GM12878 (cell line): ENCODE measurements around the gene UQCRQ. TPM values are rescaled to one million over a fixed set of nuclear protein-coding genes. Genes with fewer than 3 reads are reported as not detected.

Source experiments
- ATAC-seq: fragments of 200-7000 bp; cut with Tn5 transposase; 3 replicates; pipeline ENCODE4 v1.9.1; 2020; ENCODE audit warnings: mild to moderate bottlenecking, moderate library complexity
- BruUV-seq: library from RNA; stranded (reverse); fragments of 400-500 nt; replicated peaks from 2 replicates; lab custom pipeline; 2021; lab: Mats Ljungman, UMichigan
- CTCF ChIA-PET: fragments of 300-600 bp; sonication (Branson Sonifier 250); formaldehyde crosslinking; extraction: SDS; loops from one replicate; lab custom pipeline; 2021; ENCODE audit warnings: inconsistent platforms; lab: Yijun Ruan, JAX
- POLR2A ChIA-PET: fragments of 350-600 bp; formaldehyde crosslinking; extraction: SDS; loops from one replicate; lab custom pipeline; 2021; ENCODE audit warnings: inconsistent platforms; lab: Charles Lee
- RAD21 ChIA-PET: fragments of 300-600 bp; sonication (Branson Sonifier 250); formaldehyde crosslinking; loops from one replicate; lab custom pipeline; 2023; ENCODE audit warnings: antibody characterized with exemption; ENCODE audit not compliant: unreplicated experiment; lab: Charles Lee
- SMC1A ChIA-PET: fragments of 300-600 bp; sonication (Branson Sonifier 250); formaldehyde crosslinking; loops from one replicate; lab custom pipeline; 2023; ENCODE audit not compliant: unreplicated experiment, uncharacterized antibody; lab: Charles Lee
- DNase-seq: peaks from one replicate; pipeline ENCODE4 v3.0.0-alpha.2; 2011; ENCODE audit warnings: low read depth, low spot score
- FAIRE-seq: peaks from 3 replicates; lab custom pipeline; 2011; peaks lifted over from hg19 to GRCh38; lab: Jason Lieb, UNC
- H2AFZ ChIP-seq: 2 replicates; pipeline ENCODE4 v1.6.0; 2011; ENCODE audit warnings: low read depth, low read length, control low read depth; ENCODE audit not compliant: control insufficient read depth
- H3K27ac ChIP-seq: 2 replicates; pipeline ENCODE4 v1.5.1; 2011; ENCODE audit warnings: control low read depth; ENCODE audit not compliant: control insufficient read depth, insufficient read depth
- H3K27me3 ChIP-seq, 2 experiments: replicated peaks in 1 of 2; 2 replicates each; pipeline versions ENCODE4 v1.6.0 to v1.6.1; 2011; ENCODE audit warnings: low read length in 1 of 2; ENCODE audit not compliant: control insufficient read depth in 2 of 2, insufficient read depth in 2 of 2
- H3K36me3 ChIP-seq, 2 experiments: 2 replicates each; pipeline ENCODE4 v1.5.1; 2011; ENCODE audit warnings: low read length in 1 of 2; ENCODE audit not compliant: control insufficient read depth in 2 of 2, insufficient read depth in 2 of 2
- H3K4me1 ChIP-seq: 2 replicates; pipeline ENCODE4 v1.6.1; 2011; ENCODE audit warnings: mild to moderate bottlenecking, low read length, moderate library complexity, mixed read lengths; ENCODE audit not compliant: control insufficient read depth, insufficient read depth
- H3K4me2 ChIP-seq: 2 replicates; pipeline ENCODE4 v1.6.0; 2011; ENCODE audit warnings: control low read depth; ENCODE audit not compliant: control insufficient read depth, insufficient read depth
- H3K4me3 ChIP-seq: fragments of 200-600 bp; sonication (generic); 2 replicates; pipeline ENCODE4 v1.5.1; 2016
- H3K79me2 ChIP-seq: 2 replicates; pipeline ENCODE4 v1.6.0; 2011; ENCODE audit warnings: low read length; ENCODE audit not compliant: control insufficient read depth, insufficient read depth
- H3K9ac ChIP-seq: 2 replicates; pipeline ENCODE4 v1.8.0; 2011; ENCODE audit warnings: low read length, control low read depth, mixed read lengths; ENCODE audit not compliant: control insufficient read depth, insufficient read depth
- H3K9me3 ChIP-seq: replicated peaks from 3 replicates; pipeline ENCODE4 v1.5.1; 2011; ENCODE audit warnings: mild to moderate bottlenecking, low read length; ENCODE audit not compliant: control insufficient read depth, insufficient read depth
- H4K20me1 ChIP-seq: 2 replicates; pipeline ENCODE4 v1.6.0; 2011; ENCODE audit not compliant: control insufficient read depth, insufficient read depth
- CBFB ChIP-seq: IDR thresholded peaks from 2 replicates; pipeline ENCODE4 v1.6.1; 2016; ENCODE audit warnings: antibody characterized with exemption, low read depth
- E4F1 ChIP-seq: fragments of 450-650 bp; IDR thresholded peaks from 2 replicates; pipeline ENCODE4 v1.6.1; 2018; ENCODE audit warnings: borderline replicate concordance, mild to moderate bottlenecking; ENCODE audit not compliant: partially characterized antibody
- HDAC6 ChIP-seq: fragments of 200-600 bp; sonication (generic); IDR thresholded peaks from one replicate; pipeline ENCODE4 v1.8.0; 2017; ENCODE audit warnings: antibody characterized with exemption; ENCODE audit not compliant: unreplicated experiment
- IKZF1 ChIP-seq: fragments of 450-650 bp; conservative IDR thresholded peaks from 2 replicates; pipeline ENCODE4 v1.6.1; 2017; ENCODE audit warnings: antibody characterized with exemption, mild to moderate bottlenecking
- LARP7 ChIP-seq: fragments of 450-650 bp; IDR thresholded peaks from 2 replicates; pipeline ENCODE4 v1.6.1; 2017; ENCODE audit warnings: mild to moderate bottlenecking
- NFIC ChIP-seq: IDR thresholded peaks from 2 replicates; pipeline ENCODE4 v1.6.1; 2012; ENCODE audit warnings: low read depth, mild to moderate bottlenecking, inconsistent platforms, low read length, moderate library complexity
- NFYA ChIP-seq: IDR thresholded peaks from 2 replicates; pipeline ENCODE4 v1.6.1; 2011; ENCODE audit warnings: low read depth, mild to moderate bottlenecking, low read length, improper control_type of control experiment, borderline replicate concordance
- POU2F2 ChIP-seq: IDR thresholded peaks from 3 replicates; pipeline ENCODE4 v1.6.1; 2011; ENCODE audit warnings: low read depth, mild to moderate bottlenecking, low read length, borderline replicate concordance
- RAD51 ChIP-seq: fragments of 450-650 bp; IDR thresholded peaks from 2 replicates; pipeline ENCODE4 v1.6.1; 2016; ENCODE audit warnings: moderate library complexity, mild to moderate bottlenecking, inconsistent platforms
- SKIL ChIP-seq: fragments of 450-650 bp; IDR thresholded peaks from 2 replicates; pipeline ENCODE4 v1.6.1; 2017; ENCODE audit warnings: mild to moderate bottlenecking, low read depth, inconsistent platforms; ENCODE audit not compliant: poor library complexity, severe bottlenecking
- SPI1 ChIP-seq: IDR thresholded peaks from 2 replicates; pipeline ENCODE4 v1.6.1; 2011; ENCODE audit warnings: low read depth, mild to moderate bottlenecking, low read length, moderate library complexity, borderline replicate concordance; ENCODE audit not compliant: insufficient read depth
- USF2 ChIP-seq: IDR thresholded peaks from 2 replicates; pipeline ENCODE4 v1.6.1; 2011; ENCODE audit warnings: low read depth, low read length, improper control_type of control experiment, borderline replicate concordance
- WGBS: methylation state at CpG from one replicate; pipeline ENCODE4 v1.1.6; 2016; ENCODE audit warnings: low lambda C conversion rate; ENCODE audit not compliant: insufficient replicate concordance, insufficient coverage; ENCODE audit errors: missing lambda C conversion rate; 5-methylcytosine and 5-hydroxymethylcytosine counted together
- in situ Hi-C: fragments of 300-500 bp; cut with MboI; formaldehyde crosslinking; loops from 9 replicates; pipeline ENCODE4 v1.14.3; 2018; ENCODE audit warnings: mixed read lengths
- intact Hi-C: fragments of 100-400 bp; cut with micrococcal nuclease; formaldehyde crosslinking; loops from one replicate; pipeline ENCODE4 v1.14.2; 2022; ENCODE audit not compliant: unreplicated experiment
- polyA plus RNA-seq, 11 experiments: library from polyadenylated mRNA; depleted of rRNA in 4 of 11; unstranded in 6 of 11; stranded (reverse) in 5 of 11; fragments of >200 nt; fragmentation: Nextera tagmentation in 4 of 11; fragmentation: Illumina TruSeq in 1 of 11; extraction: Ambion mirVana in 4 of 11; extraction: Trizol in 1 of 11; gene quantifications; 1 replicate in 1 of 11; 2 replicates in 10 of 11; pipeline versions ENCODE4 v1.2.1 to v1.2.3, GENCODE V29; 2011 to 2016; ENCODE audit warnings: inconsistent platforms in 2 of 11, missing spikeins in 2 of 11, low read depth in 1 of 11
- total RNA-seq, 4 experiments: library from RNA; depleted of rRNA in 3 of 4; stranded (reverse); fragments of >200 nt in 3 of 4; fragmentation: Illumina TruSeq in 1 of 4; extraction: Trizol in 1 of 4; gene quantifications; 2 replicates each; pipeline versions ENCODE4 v1.2.1 to v1.2.3, GENCODE V29; 2013 to 2021

The UQCRQ gene
- total and polyA plus RNA-seq, 10 of the 15 experiments (the other 5 are each of a cell fraction or from before 2014, with no cell fraction given): 121 to 1,579 (median 408) TPM

- intact Hi-C loops: no loop called here
- ChIA-PET POLR2A (no interaction called here), CTCF (no interaction called here), SMC1A (no interaction called here), RAD21 (no interaction called here)
- H3K79me2 ChIP-seq: no peaks in the 10 kb centered on the region; the same call in 1 of the 2 replicates
- no peaks in the 10 kb centered on the region for H3K4me1 ChIP-seq
- BruUV-seq: no TSS peak
- H3K9me3 ChIP-seq: no peaks in the 10 kb centered on the region
- H3K27ac ChIP-seq: no peak overlapping the region
- no peak overlapping the region for H2AFZ ChIP-seq
- H3K36me3 ChIP-seq: peaks cover 2 to 8% of the 10 kb centered on the region in 2 experiments
- no peaks in the 10 kb centered on the region for H3K27me3 ChIP-seq
- DNase-seq (no peak), FAIRE-seq (no peak), ATAC-seq (no peak)
- no peak overlapping the region for H3K9ac ChIP-seq
- in situ Hi-C loops: no loop called here
- TF ChIP-seq NFYA (no peak), CBFB (no peak)
- 96% methylated on average over 3 of the region's 3 CpGs for WGBS
- no peak overlapping the region for H3K4me2 ChIP-seq
- no peaks in the 10 kb centered on the region for H4K20me1 ChIP-seq
- no peak overlapping the region for H3K4me3 ChIP-seq
These were observed 35.3 kb downstream of the UQCRQ start for GRCh38 chr5:132901730-132902129.

GRCh38 chr5:132905938-132906337 lies 39.5 kb downstream of the UQCRQ start:
- FAIRE-seq (no peak), ATAC-seq (no peak), DNase-seq (no peak)
- Histone ChIP-seq H3K4me3 (no peak overlapping the region), H3K27ac (no peak overlapping the region), H3K9ac (no peak overlapping the region), H3K36me3 (peaks cover 0 to 3% of the 10 kb centered on the region in 2 experiments; a peak in 2 of 4 replicates), H3K4me1 (no peaks in the 10 kb centered on the region), H2AFZ (no peak overlapping the region), H3K9me3 (no peaks in the 10 kb centered on the region), H4K20me1 (no peaks in the 10 kb centered on the region), H3K27me3 (no peaks in the 10 kb centered on the region), H3K4me2 (no peak overlapping the region), H3K79me2 (no peaks in the 10 kb centered on the region; the same call in 1 of the 2 replicates)
- in situ Hi-C loops (no loop called here), intact Hi-C loops (no loop called here)
- SMC1A ChIA-PET: interaction anchor here (0.6 to 1.2 kb wide), 3 partner anchors 11 to 204 kb away, joined by 3 to 4 read pairs (median 4); no protein-coding TSS in a partner anchor
- POLR2A ChIA-PET: interaction anchor here (0.6 kb wide), 2 partner anchors 219 to 1616 kb away, joined by 3 to 5 read pairs; no protein-coding TSS in a partner anchor
- BruUV-seq: no TSS peak
- CTCF ChIA-PET: interaction anchor here (1.0 kb wide), 2 partner anchors 15 to 23 kb away, joined by 3 read pairs; no protein-coding TSS in a partner anchor
- RAD21 ChIA-PET: no interaction called here
- WGBS: 95% methylated on average over 2 of the region's 2 CpGs
- TF ChIP-seq SKIL: no peak
- TF ChIP-seq NFIC: no peak
- no peak for TF ChIP-seq USF2
- no peak for TF ChIP-seq E4F1
- no peak for TF ChIP-seq LARP7
- TF ChIP-seq POU2F2: no peak
- TF ChIP-seq RAD51: no peak
- no peak for TF ChIP-seq HDAC6
- no peak for TF ChIP-seq SPI1
- no peak for TF ChIP-seq IKZF1
